HG03442 (cell line): ENCODE results near the gene SNORC.
"Not testable (repeated sequence)": the region's sequence is repeated elsewhere in the genome, so short reads cannot be mapped to it uniquely, and the experiment has no call there.

Experiments
- ATAC-seq: cut with Tn5 transposase; IDR thresholded peaks from one replicate; pipeline ENCODE4 v1.9.1; 2021; ENCODE audit warnings: mild to moderate bottlenecking, moderate library complexity; ENCODE audit not compliant: unreplicated experiment

Gene SNORC

DNA sequence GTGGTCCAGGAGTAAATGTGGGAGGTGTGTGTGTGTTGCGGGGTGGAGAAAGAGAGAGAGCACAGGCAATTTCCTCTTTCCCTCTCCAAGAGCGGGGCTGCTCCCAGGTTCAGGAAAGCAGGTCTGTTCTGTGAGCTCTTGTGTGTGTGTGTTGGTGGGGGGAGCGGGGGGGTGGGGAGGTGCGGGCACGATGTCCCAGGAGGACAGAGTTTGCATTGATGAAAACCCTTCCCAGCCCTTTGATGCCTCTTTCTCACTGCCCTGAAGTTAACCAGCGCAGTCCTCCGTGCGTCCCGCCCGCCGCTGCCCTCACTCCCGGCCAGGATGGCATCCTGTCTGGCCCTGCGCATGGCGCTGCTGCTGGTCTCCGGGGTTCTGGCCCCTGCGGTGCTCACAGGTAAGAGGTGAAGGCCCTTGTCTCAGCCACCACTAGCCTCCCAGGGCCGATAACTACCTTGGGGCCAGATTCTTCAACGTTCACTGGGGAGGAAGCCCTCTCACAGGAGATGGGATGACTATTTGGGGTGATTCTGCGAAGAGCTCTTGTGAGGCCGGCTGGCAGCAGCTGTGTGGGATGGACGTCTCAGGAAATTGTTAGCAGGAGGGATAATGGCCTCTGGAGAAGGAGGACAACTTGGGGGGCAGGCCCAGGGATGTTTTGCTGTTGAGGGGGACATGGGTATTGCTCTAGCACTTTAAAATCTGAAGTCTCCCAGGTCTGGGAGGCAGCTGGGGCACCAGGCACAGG is at the start of gene SNORC:
Gene SNORC (plus strand): TSS at position 247 of the 748 bp plus-strand sequence. CDS start 78 bp downstream, at position 325.
- ATAC-seq, result no peak

DNA sequence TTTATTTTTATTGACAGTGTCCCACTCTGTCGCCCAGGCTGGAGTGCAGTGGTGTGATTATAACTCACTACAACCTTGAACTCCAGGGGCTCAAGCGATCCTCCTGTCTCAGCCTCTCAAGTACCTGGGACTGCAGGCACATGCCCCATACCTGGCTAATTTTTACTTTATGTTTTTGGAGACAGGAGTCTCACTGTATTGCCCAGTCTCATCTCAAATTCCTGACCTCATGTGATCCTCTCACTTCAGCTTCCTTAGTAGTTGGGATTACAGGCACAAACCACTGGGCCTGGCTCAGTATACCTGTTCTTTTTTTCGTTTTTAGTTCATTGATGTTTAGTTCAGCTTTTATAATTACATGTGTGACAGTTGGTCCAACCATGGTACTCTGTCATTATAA is 40.1 kb upstream of the SNORC start:
- ATAC-seq, result no peak

DNA sequence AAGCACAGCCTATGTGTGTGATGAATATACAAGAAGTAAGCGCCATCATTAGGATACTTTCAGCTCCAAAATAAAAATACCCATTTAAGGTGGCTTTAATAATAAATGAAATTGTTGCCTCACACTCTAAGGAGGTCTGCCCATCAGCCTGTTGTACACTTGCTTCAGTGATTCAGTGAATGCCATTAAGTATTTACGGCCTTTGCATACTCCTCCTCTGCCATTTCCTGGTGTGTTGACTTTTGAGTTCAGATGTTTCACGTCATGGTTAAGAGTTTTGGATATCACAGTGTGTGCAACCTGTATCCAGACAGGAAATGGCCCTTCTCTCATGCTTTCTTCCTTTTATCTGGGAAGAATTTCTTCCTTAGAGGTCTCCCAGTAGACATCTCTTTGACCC is 38.6 kb upstream of the SNORC start:
- no peak for ATAC-seq

DNA sequence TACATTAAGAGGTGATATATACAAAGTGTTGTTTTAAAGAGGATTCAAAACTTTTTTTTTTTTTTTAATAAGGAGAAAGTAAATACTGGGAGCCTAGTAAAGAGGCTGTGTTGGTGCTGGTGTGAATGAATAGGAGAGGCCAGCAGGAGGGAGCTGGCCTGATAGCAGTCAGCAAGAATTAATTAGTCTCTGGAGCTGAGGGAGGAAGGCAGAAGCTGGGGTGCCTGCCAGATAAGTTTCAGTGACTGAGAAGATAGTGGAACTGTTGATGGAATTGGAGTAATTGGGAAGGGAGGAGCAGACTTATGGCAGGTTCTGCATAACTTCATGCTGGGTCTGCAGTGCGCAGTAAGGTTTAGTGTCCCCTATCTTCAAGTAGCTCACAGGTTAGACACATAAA is 36.2 kb upstream of the SNORC start:
- ATAC-seq, result no peak

DNA sequence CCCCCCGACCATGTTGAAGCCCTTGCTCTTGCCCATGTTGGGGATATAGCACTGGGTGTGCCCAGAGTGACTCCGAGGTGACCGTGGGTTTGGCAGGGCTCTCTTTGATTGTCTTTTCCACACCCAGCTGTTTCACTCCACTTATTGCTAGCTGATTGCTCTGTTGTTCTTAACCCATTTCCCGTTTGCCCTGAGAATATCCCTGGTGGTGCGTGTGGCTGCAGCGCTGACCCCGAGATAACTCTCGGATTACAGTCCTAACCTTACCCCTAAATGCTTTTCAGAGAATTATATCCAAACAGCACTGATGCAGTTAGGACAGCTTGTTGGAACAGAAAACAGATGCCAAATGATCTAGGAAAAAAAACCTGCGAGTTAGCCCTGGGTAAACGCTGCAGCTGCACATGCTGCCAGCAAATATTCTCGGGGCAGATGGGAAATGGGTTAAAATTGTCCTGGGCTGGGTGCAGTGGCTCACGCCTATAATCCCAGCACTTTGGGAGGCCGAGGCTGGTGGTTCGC is 34.3 kb upstream of the SNORC start:
- no peak for ATAC-seq

DNA sequence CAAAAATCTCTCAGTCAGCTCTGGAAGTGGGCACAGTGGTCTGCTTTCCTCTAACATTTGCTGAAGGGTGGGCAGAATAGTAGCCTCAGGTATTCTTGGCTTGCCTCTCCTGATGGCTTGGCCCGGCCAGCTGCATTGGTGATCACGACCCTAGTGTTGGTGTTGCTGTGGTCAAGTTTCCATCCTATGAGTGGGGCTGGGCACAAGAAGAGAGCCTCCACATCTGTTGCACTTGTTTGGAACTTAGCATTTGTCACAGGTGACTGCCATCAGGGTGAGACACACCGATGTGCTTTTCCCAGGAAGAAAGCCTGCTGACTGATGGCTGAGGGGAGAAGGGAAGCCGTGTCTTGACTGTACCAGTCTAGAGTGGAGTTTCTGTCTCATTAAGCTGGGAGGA is 33.1 kb upstream of the SNORC start:
- ATAC-seq, result no peak

DNA sequence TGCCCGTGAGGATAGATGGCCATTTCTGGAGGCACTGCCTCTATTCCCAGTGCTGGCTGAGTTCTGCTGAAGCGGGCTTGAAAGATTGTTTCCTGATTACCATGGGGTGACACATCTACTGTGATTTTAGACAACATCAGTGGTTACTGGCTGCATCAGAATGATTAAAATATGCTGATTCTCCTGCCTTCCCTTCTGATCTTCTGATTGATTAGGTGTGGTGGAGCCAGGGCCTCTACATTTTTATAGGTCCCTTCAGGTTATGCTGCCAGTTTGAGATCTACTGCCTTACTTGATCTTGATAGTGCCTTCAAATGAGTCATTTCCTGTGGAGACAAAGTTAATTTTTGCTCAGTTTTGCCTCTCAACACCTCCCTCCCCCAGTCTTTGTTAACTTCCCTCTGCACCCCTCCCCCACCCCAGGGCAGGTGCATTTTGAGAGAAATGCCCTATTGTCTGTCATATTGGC is 31.6 kb upstream of the SNORC start:
- ATAC-seq, result peak; percentile 49

DNA sequence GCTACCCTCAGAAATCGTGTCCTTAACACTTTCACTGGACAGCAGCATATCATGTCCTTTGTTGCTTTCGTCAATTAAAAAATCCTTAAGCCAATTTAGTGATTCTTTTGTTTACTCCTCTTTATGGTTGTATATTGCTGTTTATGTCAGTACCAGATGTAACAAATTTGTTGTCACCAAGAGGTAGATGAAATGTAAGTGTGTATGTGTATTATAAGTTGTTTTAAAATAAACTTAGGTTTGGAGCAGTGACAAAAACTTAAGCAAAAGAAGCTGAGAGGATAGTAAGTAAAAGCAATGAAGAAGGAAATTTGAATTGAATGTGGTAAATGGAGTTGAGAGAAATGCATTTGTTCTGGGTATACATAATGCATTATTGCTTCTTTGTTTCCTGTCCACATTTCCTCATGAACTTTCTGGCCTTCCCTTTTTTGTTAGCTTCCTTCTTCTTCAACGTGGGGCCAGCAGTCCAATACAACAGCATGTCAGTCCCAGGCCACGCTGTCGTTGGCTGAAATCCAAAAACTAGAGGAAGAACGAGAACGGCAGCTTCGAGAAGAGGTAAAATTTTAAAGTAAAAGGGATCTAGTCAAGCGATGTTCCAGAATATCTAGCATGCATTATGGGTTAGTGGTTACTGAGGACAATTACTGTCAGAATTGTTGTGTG is 30.5 kb upstream of the SNORC start:
- ATAC-seq, result no peak

DNA sequence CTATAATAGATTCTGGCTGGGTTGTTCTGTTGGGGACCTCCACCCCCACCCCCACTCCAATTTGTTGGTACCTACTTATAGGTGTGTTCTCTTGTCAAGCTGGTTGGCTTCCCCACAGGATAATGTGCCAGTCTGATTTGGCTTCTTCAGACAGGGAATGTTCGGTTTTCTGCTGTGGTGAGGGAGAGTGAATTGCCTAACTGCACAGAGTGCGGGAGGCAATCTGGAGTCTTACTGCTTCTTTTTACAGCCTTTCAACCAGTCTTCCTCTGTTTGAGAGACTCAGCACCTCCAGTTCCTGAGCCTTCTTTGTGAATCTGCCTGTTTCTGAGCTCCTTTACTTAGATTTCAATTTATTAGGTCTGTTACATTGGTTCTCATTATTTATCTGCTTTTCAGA is 27.4 kb upstream of the SNORC start:
- ATAC-seq, result no peak

DNA sequence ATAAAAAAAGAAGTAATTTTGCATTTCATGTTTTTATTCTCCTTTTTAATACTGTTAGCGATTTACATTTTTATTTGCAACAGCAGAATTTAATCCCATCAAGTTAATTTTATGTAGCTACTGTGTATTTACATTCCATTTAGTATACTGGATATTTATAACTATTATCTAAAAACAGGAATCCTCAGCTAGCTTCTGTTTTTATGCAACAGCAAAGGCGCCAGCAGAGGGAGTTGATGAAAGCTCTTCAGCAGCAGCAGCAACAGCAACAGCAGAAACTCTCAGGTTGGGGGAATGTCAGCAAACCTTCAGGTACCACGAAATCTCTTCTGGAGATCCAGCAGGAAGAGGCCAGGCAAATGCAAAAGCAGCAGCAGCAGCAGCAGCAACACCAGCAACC is 26.2 kb upstream of the SNORC start:
- ATAC-seq, result no peak

DNA sequence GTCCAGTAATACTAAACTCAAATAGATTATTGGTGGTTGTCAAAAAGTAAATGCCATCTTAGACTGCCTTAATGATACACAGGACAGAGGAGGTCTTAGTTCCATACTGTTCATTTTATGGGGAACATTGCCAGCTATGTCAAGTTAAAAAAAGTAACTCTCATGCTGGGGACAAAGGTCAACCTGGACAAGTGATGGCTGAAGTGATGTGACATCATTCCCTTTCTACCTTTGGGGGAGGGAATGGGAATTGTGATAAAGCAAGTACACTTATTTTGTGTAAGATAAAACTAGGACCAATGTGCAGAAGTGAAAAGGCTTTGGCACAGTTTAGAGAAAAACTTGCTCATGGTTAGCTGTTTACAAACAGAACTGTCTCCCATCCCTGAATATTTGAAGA is 24.0 kb upstream of the SNORC start:
- ATAC-seq, result no peak

DNA sequence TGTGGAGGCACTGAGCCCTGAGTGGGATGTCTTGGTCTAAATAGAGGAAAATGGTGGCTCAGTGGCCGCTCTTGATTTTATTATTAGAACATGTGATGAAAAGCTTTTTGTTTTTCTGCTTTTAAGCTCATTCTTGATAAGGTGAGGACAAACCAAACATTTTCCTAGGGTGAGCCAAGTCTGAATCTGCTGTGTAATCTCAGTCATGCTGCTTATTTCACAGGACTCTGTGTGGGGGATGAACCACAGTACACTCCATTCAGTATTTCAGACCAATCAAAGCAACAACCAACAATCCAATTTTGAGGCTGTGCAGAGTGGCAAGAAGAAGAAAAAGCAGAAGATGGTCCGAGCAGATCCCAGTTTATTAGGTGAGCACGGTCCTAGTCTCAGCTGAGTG is 20.0 kb upstream of the SNORC start:
- ATAC-seq, result no peak

DNA sequence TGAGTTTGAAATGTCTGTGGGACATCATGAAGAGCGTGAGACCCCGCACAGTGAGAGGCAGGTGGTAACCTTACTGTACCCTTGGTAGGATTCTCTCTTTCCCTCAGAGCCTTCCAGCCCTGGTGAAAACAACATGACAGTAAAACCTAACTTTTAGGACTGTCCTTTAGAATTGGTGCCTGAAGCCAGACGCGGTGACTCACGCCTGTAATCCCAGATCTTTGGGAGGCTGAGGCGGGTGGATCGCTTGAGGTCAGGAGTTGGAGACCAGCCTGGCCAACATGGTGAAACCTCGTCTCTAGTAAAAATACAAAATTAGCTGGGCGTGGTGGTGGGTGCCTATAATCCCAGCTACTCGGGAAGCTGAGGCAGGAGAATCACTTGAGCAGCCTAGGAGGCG is 18.0 kb upstream of the SNORC start:
- ATAC-seq, result not testable (repeated sequence)

DNA sequence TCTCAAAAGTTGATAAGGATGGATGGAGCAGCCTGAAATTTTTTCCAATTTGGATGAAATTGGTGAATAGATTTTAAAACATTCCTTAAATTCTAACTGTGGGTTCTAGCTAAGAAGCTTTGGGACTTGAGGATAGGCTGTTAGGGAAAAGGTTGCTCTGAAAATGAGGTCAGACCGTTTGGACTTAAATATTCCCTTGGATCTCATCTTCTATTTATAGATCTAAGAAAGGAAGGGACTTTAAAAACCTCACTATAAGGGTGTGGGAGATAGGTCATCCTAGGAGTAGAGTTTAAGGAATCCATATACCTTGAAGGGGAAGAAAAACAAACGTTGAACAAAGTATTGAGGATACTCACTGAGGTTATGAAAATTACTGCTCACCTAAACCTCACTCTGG is 17.4 kb upstream of the SNORC start:
- no peak for ATAC-seq

DNA sequence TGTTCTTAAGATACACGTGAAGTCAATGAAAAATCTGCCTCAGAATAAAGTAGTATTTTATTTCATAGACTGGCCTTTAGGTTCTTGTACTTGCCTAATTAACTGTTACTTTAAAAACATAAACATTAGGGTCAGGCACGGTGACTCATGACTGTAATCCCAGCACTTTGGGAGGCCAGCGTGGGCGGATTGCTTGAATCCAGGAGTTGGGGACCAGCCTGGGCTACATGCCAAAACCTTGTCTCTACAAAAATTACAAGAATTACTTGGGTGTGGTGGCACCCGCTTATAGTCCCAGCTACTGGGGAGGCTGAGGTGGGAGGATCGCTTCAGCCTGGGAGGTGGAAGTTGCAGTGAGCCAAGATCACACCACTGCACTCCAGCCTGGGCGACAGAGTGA is 16.0 kb upstream of the SNORC start:
- ATAC-seq, result no peak

DNA sequence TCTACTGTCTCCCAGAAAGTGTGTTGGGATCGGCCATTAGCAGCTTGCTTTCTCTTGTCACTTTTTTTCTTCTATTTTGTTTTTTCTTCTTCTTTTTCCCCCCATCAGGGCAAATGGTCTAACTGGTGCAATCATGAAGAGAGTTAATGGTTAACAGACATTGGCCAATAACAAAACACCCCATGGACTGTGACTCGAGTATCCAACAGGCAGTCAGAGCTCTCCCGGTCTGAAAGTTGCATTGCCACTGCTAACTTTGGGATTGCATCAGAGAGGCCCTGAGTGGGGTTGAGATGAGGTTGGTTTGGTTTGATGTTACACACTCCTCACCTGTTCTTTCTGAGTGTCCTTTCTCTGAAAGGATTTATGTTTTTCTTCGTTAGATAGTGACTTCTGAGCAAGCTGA is 12.9 kb upstream of the SNORC start:
- ATAC-seq, result no peak

DNA sequence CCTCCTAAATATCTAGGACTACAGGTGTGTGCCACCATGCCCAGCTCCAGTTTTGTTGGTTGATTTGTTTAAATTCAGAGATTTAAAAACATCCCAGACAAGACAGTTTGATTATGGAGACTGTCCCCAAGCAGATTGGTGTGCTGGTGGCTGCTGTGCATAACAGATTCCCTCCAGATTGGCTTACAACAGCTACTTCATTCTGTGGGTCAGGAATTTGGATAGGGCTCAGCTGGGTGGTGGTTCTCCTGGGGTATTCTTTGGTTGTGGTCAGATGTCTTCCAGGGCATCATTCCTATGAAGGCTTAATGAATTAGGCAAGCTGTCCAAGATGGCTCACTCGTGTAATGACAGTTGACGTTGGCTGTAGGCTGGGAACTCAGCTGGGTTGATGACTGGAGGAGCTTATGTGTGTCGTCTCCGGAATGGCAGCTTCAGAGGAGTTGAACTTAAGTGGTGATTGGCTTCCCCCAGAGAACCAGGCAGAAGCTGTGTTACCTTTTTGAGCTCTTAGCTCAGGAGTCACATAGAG is 10.6 kb upstream of the SNORC start:
- no peak for ATAC-seq

DNA sequence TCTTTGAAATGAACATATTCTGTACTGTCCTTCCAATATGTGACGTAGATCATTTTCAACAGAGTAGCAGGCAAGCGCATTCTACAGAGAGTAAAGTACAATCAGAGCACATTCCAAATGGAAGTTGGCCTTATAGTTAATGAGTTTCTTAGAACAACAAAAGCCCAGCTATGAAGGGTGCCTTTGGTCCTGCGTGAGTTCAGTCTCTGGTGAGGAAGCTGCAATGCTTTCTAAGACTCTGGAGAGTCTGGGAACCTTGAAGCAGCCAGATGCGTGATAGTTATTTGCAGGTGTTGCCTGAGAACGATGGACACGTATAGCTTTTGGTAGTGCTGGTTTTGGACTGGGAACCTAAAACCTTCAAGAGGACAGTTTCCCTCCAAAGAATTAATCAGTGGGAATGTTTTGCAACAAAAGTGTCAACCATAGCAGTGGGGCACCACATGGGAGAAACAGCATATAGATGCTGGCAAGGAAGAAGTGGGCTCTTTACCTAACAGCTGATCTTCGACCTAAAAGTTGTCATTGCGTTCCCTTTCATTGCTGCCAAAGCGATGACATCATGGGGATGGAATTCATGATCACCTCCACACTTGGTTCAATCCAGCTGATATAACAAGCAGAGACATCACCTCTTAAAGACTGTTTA is 9.3 kb upstream of the SNORC start:
- ATAC-seq, result no peak

DNA sequence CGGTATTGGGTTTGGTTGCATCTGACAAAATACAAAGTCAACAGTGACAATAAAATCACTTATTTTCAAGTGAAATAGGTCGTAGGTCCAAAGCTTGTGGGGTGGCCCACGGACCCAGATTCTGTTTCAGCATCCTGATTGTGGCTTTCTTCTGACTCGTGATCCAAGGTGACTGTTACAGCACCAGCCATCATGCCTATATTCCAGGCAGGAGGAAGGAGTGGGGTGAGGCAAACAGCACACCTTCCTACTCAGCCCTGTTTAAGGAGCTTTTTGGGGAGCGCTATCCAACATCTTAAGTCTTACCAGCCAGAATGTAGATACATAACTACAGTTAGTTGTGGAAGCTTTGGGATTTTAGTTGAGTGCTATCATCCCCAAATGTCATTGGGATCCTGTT is 8.7 kb upstream of the SNORC start:
- ATAC-seq, result no peak

DNA sequence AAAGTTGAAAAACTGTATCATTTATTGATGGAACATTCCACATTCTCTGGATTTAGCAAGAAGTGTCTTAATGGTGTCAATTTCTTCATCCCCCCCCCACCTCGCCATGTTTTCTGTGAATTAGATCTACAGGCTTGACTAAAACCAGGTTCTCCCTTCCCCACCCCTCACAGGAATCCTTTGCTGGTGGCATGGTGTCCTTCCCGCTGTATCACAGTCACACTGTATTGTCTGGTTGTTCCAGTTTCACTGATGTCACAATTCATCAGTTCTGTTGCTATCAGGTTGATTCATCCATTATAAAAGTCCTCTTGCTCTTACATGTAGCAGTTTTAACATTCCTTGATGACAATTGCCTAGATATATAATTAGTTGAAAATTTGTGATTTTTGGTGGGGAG is 6.1 kb upstream of the SNORC start:
- ATAC-seq, result no peak

DNA sequence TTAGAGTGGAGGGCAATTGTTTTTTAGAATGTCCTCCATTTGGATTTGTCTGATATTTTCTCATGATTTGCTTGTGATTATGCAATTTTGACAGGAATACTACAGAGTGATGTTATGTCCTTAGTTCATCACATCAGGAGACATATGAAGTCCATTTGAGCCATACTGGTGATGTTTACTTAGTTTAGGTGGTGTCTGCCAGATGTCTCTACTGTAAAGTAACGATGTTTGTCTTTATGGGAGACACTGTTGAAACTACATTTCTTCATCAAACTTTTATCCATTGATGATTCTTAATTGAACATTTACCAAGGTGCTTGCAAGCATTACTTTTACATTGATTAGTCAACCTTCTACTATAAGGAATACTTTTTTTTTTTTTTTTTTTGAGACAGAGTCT is 4.9 kb upstream of the SNORC start:
- no peak for ATAC-seq

DNA sequence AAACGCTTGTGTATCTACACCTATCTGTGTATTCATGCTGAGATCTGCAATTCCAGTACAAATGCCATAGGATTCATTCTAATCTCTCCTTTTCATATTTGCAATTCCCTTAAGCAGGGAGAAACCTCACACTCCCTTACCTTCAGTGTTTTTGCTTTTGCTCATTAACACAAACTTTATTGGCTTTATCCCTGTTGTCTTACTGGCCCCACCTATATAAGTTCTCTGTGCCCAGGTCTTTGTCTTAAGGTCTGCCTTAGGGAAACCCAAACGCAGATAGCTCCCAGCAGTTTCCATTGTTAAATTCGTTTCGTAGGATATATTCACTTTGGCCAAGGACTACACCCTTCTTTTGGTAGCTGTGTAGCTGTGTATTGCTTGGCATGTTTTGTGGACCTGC is 4.0 kb upstream of the SNORC start:
- ATAC-seq, result no peak
